GM21423 (cell line): ENCODE results near the gene SKOR1.
A peak's percentile ranks its signal among the peaks of the same experiment; 100 is the strongest.

ENCODE experiments used
- ATAC-seq: cut with Tn5 transposase; IDR thresholded peaks from one replicate; pipeline ENCODE4 v1.9.1; 2021; ENCODE audit warnings: mild to moderate bottlenecking, moderate library complexity; ENCODE audit not compliant: unreplicated experiment

SKOR1 gene

GRCh38 chr15:67824976-67825880 lies at the start of gene SKOR1:
Gene SKOR1 (plus strand): TSS chr15:67825509. CDS start chr15:67825603, 94 bp downstream.
- no peak for ATAC-seq

- no peak for ATAC-seq
Measured at GRCh38 chr15:67775998-67776397, 49.3 kb upstream of the SKOR1 start.

GRCh38 chr15:67776600-67776999 lies 48.7 kb upstream of the SKOR1 start:
- no peak for ATAC-seq

- ATAC-seq, result no peak
Measured at GRCh38 chr15:67777071-67777470, 48.2 kb upstream of the SKOR1 start.

GRCh38 chr15:67777773-67778172 lies 47.5 kb upstream of the SKOR1 start:
- no peak for ATAC-seq

- ATAC-seq, result no peak
Measured at GRCh38 chr15:67778968-67779548, 46.3 kb upstream of the SKOR1 start.

GRCh38 chr15:67779549-67780111 lies 45.7 kb upstream of the SKOR1 start:
- no peak for ATAC-seq

- no peak for ATAC-seq
Measured at GRCh38 chr15:67781061-67781460, 44.2 kb upstream of the SKOR1 start.

GRCh38 chr15:67781907-67782690 lies 43.2 kb upstream of the SKOR1 start:
- ATAC-seq, result no peak

- ATAC-seq, result no peak
Measured at GRCh38 chr15:67782691-67782991, 42.7 kb upstream of the SKOR1 start.

GRCh38 chr15:67783303-67783702 lies 42.0 kb upstream of the SKOR1 start:
- ATAC-seq, result peak; percentile 65

- ATAC-seq, result peak; percentile 79
Measured at GRCh38 chr15:67784090-67784781, 41.1 kb upstream of the SKOR1 start.

- no peak for ATAC-seq
Measured at GRCh38 chr15:67784856-67785430, 40.4 kb upstream of the SKOR1 start.

GRCh38 chr15:67785431-67785830 lies 39.9 kb upstream of the SKOR1 start:
- no peak for ATAC-seq

GRCh38 chr15:67786646-67787045 lies 38.7 kb upstream of the SKOR1 start:
- ATAC-seq, result no peak

GRCh38 chr15:67788986-67789385 lies 36.3 kb upstream of the SKOR1 start:
- no peak for ATAC-seq

- no peak for ATAC-seq
Measured at GRCh38 chr15:67790610-67791319, 34.5 kb upstream of the SKOR1 start.

- no peak for ATAC-seq
Measured at GRCh38 chr15:67792250-67792942, 32.9 kb upstream of the SKOR1 start.
